Measurements from ENCODE around the gene TMCO4. TPM values are rescaled to one million over a fixed set of nuclear protein-coding genes. Genes with fewer than 3 reads are reported as not detected.
"Not testable (repeated sequence)": the region's sequence is repeated elsewhere in the genome, so short reads cannot be mapped to it uniquely, and the experiment has no call there.

TMCO4 gene
- total RNA-seq, 1 donor from 2014 or later, result 12.1 TPM

- Mint-ChIP-seq H3K4me1 (peaks cover 3% of the 10 kb centered on the region), H3K36me3 (ENCODE audit: low read depth) (no peaks in the 10 kb centered on the region), H3K9me3 (no peaks in the 10 kb centered on the region), H3K27me3 (peaks cover 16% of the 10 kb centered on the region), H3K27ac (no peak overlapping the region), H3K4me3 (no peak overlapping the region)
- intact Hi-C loops (cut with micrococcal nuclease), result no loop called here
- DNase-seq, result no peak
Measured at GRCh38 chr1:19819701-19820100, 20.0 kb upstream of the TMCO4 start.

- Mint-ChIP-seq H3K9me3 (no peaks in the 10 kb centered on the region), H3K27me3 (peaks cover 16% of the 10 kb centered on the region)
- no peak for DNase-seq
Measured at GRCh38 chr1:19818324-19818723, 18.6 kb upstream of the TMCO4 start.

GRCh38 chr1:19817160-19817559 lies 17.4 kb upstream of the TMCO4 start:
- H3K9me3 Mint-ChIP-seq, result no peaks in the 10 kb centered on the region
- intact Hi-C loops (cut with micrococcal nuclease), result no loop called here
- no peaks in the 10 kb centered on the region for H3K4me1 Mint-ChIP-seq
- no peaks in the 10 kb centered on the region for H3K36me3 Mint-ChIP-seq (ENCODE audit: low read depth)
- H3K4me3 Mint-ChIP-seq, result no peak overlapping the region
- H3K27ac Mint-ChIP-seq, result no peak overlapping the region
- DNase-seq, result no peak
- peaks cover 14% of the 10 kb centered on the region for H3K27me3 Mint-ChIP-seq

More at GRCh38 chr1:19818324-19818723, 18.6 kb upstream of the TMCO4 start:
- Mint-ChIP-seq H3K4me1 (no peaks in the 10 kb centered on the region), H3K36me3 (ENCODE audit: low read depth) (no peaks in the 10 kb centered on the region), H3K27ac (no peak overlapping the region), H3K4me3 (no peak overlapping the region)
- intact Hi-C loops (cut with micrococcal nuclease), result no loop called here

GRCh38 chr1:19816737-19817086 lies 17.0 kb upstream of the TMCO4 start:
- H3K27me3 Mint-ChIP-seq; H3K27ac Mint-ChIP-seq; H3K4me1 Mint-ChIP-seq; H3K9me3 Mint-ChIP-seq; H3K4me3 Mint-ChIP-seq; H3K36me3 Mint-ChIP-seq (ENCODE audit: low read depth); intact Hi-C loops (cut with micrococcal nuclease); DNase-seq: not testable (repeated sequence)

GRCh38 chr1:19815801-19816736 lies 16.4 kb upstream of the TMCO4 start:
- H3K4me3 Mint-ChIP-seq, result no peak overlapping the region
- intact Hi-C loops (cut with micrococcal nuclease), result no loop called here
- H3K4me1 Mint-ChIP-seq, result no peaks in the 10 kb centered on the region
- H3K36me3 Mint-ChIP-seq (ENCODE audit: low read depth), result no peaks in the 10 kb centered on the region
- DNase-seq, result peak; percentile 53
- no peak overlapping the region for H3K27ac Mint-ChIP-seq
- H3K27me3 Mint-ChIP-seq, result peaks cover 9% of the 10 kb centered on the region
- no peaks in the 10 kb centered on the region for H3K9me3 Mint-ChIP-seq

- Mint-ChIP-seq H3K4me3 (no peak within 1 kb of the TSS), H3K9me3 (no peaks in the 10 kb centered on the region), H3K36me3 (ENCODE audit: low read depth) (no peaks in the 10 kb centered on the region), H3K27me3 (peaks cover 9% of the 10 kb centered on the region), H3K27ac (no peak within 1 kb of the TSS), H3K4me1 (no peaks in the 10 kb centered on the region)
- no peak for DNase-seq
- intact Hi-C loops (cut with micrococcal nuclease), result loop anchor here (5.0 kb wide), 1 partner anchor 98 kb away; no protein-coding TSS in a partner anchor
Measured at GRCh38 chr1:19814681-19815503, 15.2 kb upstream of the TMCO4 start, which contains the start of gene RNF186. RNF186 (minus strand) TSS chr1:19815283; CDS start chr1:19815101, 182 bp downstream.

GRCh38 chr1:19814244-19814661 lies 14.5 kb upstream of the TMCO4 start:
- DNase-seq, result no peak
- no peaks in the 10 kb centered on the region for H3K9me3 Mint-ChIP-seq
- H3K27me3 Mint-ChIP-seq, result peaks cover 8% of the 10 kb centered on the region
- no peak overlapping the region for H3K27ac Mint-ChIP-seq
- no peak overlapping the region for H3K4me3 Mint-ChIP-seq
- intact Hi-C loops (cut with micrococcal nuclease), result loop anchor here (5.0 kb wide), 1 partner anchor 97 kb away; no protein-coding TSS in a partner anchor
- no peaks in the 10 kb centered on the region for H3K4me1 Mint-ChIP-seq
- no peaks in the 10 kb centered on the region for H3K36me3 Mint-ChIP-seq (ENCODE audit: low read depth)

- intact Hi-C loops (cut with micrococcal nuclease), result loop anchor here (5.0 kb wide), 1 partner anchor 96 kb away; no protein-coding TSS in a partner anchor
- DNase-seq, result no peak
- no peaks in the 10 kb centered on the region for H3K9me3 Mint-ChIP-seq
- no peaks in the 10 kb centered on the region for H3K36me3 Mint-ChIP-seq (ENCODE audit: low read depth)
- peaks cover 8% of the 10 kb centered on the region for H3K27me3 Mint-ChIP-seq
- H3K4me3 Mint-ChIP-seq, result no peak overlapping the region
- H3K4me1 Mint-ChIP-seq, result no peaks in the 10 kb centered on the region
- no peak overlapping the region for H3K27ac Mint-ChIP-seq
Measured at GRCh38 chr1:19813643-19813960, 13.9 kb upstream of the TMCO4 start.

GRCh38 chr1:19812875-19813642 lies 13.3 kb upstream of the TMCO4 start:
- H3K27ac Mint-ChIP-seq, result no peak overlapping the region
- DNase-seq, result no peak
- no peak overlapping the region for H3K4me3 Mint-ChIP-seq
- intact Hi-C loops (cut with micrococcal nuclease), result loop anchor here (5.0 kb wide), 1 partner anchor 96 kb away; no protein-coding TSS in a partner anchor
- H3K9me3 Mint-ChIP-seq, result no peaks in the 10 kb centered on the region
- no peaks in the 10 kb centered on the region for H3K36me3 Mint-ChIP-seq (ENCODE audit: low read depth)
- no peaks in the 10 kb centered on the region for H3K4me1 Mint-ChIP-seq
- peaks cover 8% of the 10 kb centered on the region for H3K27me3 Mint-ChIP-seq

- DNase-seq, result peak; percentile 85
- H3K4me1 Mint-ChIP-seq, result no peaks in the 10 kb centered on the region
- no peaks in the 10 kb centered on the region for H3K9me3 Mint-ChIP-seq
- H3K36me3 Mint-ChIP-seq (ENCODE audit: low read depth), result no peaks in the 10 kb centered on the region
- H3K27me3 Mint-ChIP-seq, result no peaks in the 10 kb centered on the region
- no peak overlapping the region for H3K27ac Mint-ChIP-seq
- intact Hi-C loops (cut with micrococcal nuclease), result loop anchor here (1.0 to 5.0 kb wide), 3 partner anchors 49 to 149 kb away; no protein-coding TSS in a partner anchor
- no peak overlapping the region for H3K4me3 Mint-ChIP-seq
Measured at GRCh38 chr1:19811206-19811851, 11.6 kb upstream of the TMCO4 start.

GRCh38 chr1:19809044-19809750 lies 9.5 kb upstream of the TMCO4 start:
- Mint-ChIP-seq H3K27ac (no peak overlapping the region), H3K9me3 (no peaks in the 10 kb centered on the region), H3K27me3 (no peaks in the 10 kb centered on the region), H3K4me3 (no peak overlapping the region), H3K36me3 (ENCODE audit: low read depth) (no peaks in the 10 kb centered on the region), H3K4me1 (no peaks in the 10 kb centered on the region)
- intact Hi-C loops (cut with micrococcal nuclease), result no loop called here
- no peak for DNase-seq

GRCh38 chr1:19808351-19808750 lies 8.6 kb upstream of the TMCO4 start:
- Mint-ChIP-seq H3K4me3 (no peak overlapping the region), H3K9me3 (no peaks in the 10 kb centered on the region), H3K4me1 (no peaks in the 10 kb centered on the region), H3K27ac (no peak overlapping the region), H3K36me3 (ENCODE audit: low read depth) (no peaks in the 10 kb centered on the region), H3K27me3 (no peaks in the 10 kb centered on the region)
- no peak for DNase-seq
- intact Hi-C loops (cut with micrococcal nuclease), result no loop called here
